Right lobe of liver (tissue), 4 donors: ENCODE data around the gene CD320.

ENCODE experiments used
- CTCF ChIP-seq, 4 donors: fragments of 200-600 bp in 3 of 4; fragments of 450-650 bp in 1 of 4; IDR thresholded peaks; one replicate each; pipeline versions ENCODE4 v1.5.1 to v1.8.0; 2016 to 2022; ENCODE audit warnings: antibody characterized with exemption in 4 of 4, mild to moderate bottlenecking in 2 of 4
- POLR2A ChIP-seq: fragments of 450-650 bp; IDR thresholded peaks from one replicate; pipeline ENCODE4 v1.6.1; 2017; ENCODE audit warnings: antibody characterized with exemption, mild to moderate bottlenecking
- donor health status: DM: no; HTN: no; CAD: no.
- donor health status: DM: no; HTN: no; CAD: no.
- donor health status: DM: no; HTN: yes; CAD: no.

GRCh38 chr19:8340341-8341096 is 32.4 kb upstream of the CD320 start:
- TF ChIP-seq CTCF (IDR thresholded peaks at IDR 0.05) (peak in 1 of 4 donors; percentile 22), POLR2A (no peak)
